Upper lobe of right lung (tissue), 1 donor: ENCODE data around the gene SLC34A1. TPM values are rescaled to one million over a fixed set of nuclear protein-coding genes. Genes with fewer than 3 reads are reported as not detected.

Experiments used
- ATAC-seq: fragments of 200-7000 bp; cut with Tn5 transposase; one replicate; pipeline ENCODE4 v1.9.1; 2020; ENCODE audit warnings: mild to moderate bottlenecking, moderate library complexity
- DNase-seq: peaks from one replicate; pipeline ENCODE4 v3.0.0-alpha.2; 2020
- H3K27ac ChIP-seq: fragments of 200-600 bp; one replicate; pipeline ENCODE4 v1.8.0; 2022
- H3K27me3 ChIP-seq: fragments of 200-600 bp; one replicate; pipeline ENCODE4 v1.8.0; 2022; ENCODE audit warnings: mild to moderate bottlenecking
- H3K36me3 ChIP-seq: fragments of 200-600 bp; one replicate; pipeline ENCODE4 v1.8.0; 2022
- H3K4me1 ChIP-seq: fragments of 200-600 bp; one replicate; pipeline ENCODE4 v1.8.0; 2022
- H3K4me3 ChIP-seq: fragments of 200-600 bp; one replicate; pipeline ENCODE4 v1.8.0; 2022; ENCODE audit warnings: mild to moderate bottlenecking
- H3K9me3 ChIP-seq: fragments of 200-600 bp; one replicate; pipeline ENCODE4 v1.8.0; 2022
- intact Hi-C: fragments of 100-400 bp; cut with DNase I; formaldehyde crosslinking; loops from one replicate; pipeline ENCODE4 v1.11.0; 2022
- total RNA-seq: library from RNA; stranded (reverse); fragmentation: NEBNext Ultra II Directional; extraction: Animal tissue kit (Norgen Biotek cat#: 25700); gene quantifications from one replicate; pipeline ENCODE4 v1.2.1, GENCODE V29; 2021
- TF ChIP-seq, protein P1 (sequence below): fragments of 200-600 bp; IDR thresholded peaks from one replicate; pipeline ENCODE4 v1.8.0; 2022; ENCODE audit warnings: antibody characterized with exemption
- donor health status: DM: no; HTN: yes; CAD: no; lungs with severe emphysema.

SLC34A1 gene
- total RNA-seq, 1 donor from 2014 or later = not detected

DNA sequence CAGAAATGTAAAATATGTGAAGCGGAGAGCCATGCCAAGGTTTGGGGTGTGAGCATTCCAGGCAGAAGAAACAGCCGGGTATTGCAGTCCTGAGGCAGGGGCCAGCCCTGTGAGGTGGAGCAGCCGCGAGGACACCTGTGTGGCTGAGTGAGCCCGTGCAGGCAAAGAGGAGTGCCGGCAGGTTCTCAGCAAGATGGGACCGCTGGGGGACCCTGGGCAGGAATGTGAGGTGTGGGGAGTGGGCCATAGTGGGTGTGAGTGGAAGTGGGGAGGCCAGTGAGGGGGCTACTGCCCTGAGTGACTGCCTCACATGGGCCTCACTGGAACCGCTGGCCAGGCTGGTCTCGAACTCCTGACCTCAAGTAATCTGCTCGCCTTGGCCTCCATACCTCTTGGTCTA lies 54.2 kb downstream of the SLC34A1 start:
- Histone ChIP-seq H3K36me3 (peaks cover 68% of the 10 kb centered on the region), H3K4me1 (no peaks in the 10 kb centered on the region), H3K9me3 (no peaks in the 10 kb centered on the region), H3K27me3 (no peaks in the 10 kb centered on the region), H3K4me3 (no peak overlapping the region), H3K27ac (no peak overlapping the region)
- intact Hi-C loops = no loop called here
- TF ChIP-seq, protein P1, sequence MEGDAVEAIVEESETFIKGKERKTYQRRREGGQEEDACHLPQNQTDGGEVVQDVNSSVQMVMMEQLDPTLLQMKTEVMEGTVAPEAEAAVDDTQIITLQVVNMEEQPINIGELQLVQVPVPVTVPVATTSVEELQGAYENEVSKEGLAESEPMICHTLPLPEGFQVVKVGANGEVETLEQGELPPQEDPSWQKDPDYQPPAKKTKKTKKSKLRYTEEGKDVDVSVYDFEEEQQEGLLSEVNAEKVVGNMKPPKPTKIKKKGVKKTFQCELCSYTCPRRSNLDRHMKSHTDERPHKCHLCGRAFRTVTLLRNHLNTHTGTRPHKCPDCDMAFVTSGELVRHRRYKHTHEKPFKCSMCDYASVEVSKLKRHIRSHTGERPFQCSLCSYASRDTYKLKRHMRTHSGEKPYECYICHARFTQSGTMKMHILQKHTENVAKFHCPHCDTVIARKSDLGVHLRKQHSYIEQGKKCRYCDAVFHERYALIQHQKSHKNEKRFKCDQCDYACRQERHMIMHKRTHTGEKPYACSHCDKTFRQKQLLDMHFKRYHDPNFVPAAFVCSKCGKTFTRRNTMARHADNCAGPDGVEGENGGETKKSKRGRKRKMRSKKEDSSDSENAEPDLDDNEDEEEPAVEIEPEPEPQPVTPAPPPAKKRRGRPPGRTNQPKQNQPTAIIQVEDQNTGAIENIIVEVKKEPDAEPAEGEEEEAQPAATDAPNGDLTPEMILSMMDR = no peak
- no peak for ATAC-seq
- DNase-seq = no peak

DNA sequence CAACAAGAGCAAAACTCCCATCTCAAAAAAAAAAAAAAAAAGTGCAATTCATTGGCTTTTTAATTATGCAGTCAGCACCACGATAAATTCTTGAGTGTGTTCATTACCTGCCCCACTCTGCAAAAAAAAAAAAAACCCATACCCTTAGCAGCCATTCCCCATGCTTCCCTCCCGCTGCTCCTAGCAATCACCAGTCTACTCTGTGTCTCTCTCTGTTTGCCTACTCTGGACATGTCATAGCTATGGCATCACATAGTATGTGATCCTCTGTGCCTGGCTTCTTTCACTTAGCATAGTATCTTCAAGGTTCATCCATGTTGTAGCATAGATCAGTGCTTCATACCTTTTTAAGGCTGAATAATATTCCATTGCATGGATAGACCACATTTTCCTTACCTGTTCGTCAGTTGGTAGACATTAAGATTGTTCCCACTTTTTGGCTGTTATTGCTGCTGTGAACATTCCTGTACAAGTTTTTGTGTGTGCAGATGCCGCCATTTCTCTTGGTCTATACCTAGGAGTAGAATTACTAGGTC lies 55.4 kb downstream of the SLC34A1 start:
- TF ChIP-seq, protein P1 = no peak
- no peak for ATAC-seq
- Histone ChIP-seq H3K4me3 (no peak overlapping the region), H3K36me3 (peaks cover 57% of the 10 kb centered on the region), H3K4me1 (no peaks in the 10 kb centered on the region), H3K9me3 (no peaks in the 10 kb centered on the region), H3K27me3 (no peaks in the 10 kb centered on the region), H3K27ac (no peak overlapping the region)
- DNase-seq = no peak
- intact Hi-C loops = no loop called here

DNA sequence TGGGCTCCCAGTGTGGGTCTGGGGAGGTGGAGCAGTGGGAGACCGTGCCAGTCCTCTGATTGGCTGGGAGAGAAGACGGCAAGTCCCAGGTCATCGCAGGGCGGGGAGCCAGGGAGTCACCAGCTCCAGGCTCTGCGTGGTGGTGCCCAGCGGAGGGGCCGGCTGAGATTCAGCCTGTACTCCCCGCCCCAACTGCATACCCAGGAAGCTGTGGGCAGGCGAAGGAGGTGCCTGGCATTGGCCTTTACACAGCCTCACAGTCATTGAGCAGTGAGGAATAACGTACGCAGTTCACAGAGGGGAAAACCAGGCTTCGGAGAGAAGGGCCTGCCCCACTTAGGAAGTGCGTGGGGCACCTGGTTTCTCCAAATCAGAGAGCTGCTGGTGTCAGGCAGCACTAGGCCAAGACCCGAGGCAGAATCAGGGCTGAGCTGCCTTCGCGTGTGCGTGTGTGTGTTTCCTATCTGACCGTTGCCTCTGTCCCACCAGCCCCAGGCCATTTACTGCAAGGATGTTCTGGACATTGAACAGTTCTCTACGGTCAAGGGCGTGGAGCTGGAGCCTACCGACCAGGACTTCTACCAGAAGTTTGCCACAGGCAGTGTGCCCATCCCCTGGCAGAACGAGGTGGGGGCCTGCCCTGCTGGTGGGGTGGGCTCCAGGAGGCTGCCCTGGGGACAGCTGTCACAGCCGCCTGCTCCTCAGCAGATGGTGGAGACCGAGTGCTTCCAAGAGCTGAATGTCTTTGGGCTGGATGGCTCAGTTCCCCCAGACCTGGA lies 56.2 kb downstream of the SLC34A1 start:
- Histone ChIP-seq H3K4me3 (no peak overlapping the region), H3K4me1 (no peaks in the 10 kb centered on the region), H3K9me3 (no peaks in the 10 kb centered on the region), H3K27me3 (no peaks in the 10 kb centered on the region), H3K36me3 (peaks cover 48% of the 10 kb centered on the region), H3K27ac (no peak overlapping the region)
- TF ChIP-seq, protein P1 = no peak
- intact Hi-C loops = no loop called here
- DNase-seq (peak; percentile 61), ATAC-seq (no peak)

DNA sequence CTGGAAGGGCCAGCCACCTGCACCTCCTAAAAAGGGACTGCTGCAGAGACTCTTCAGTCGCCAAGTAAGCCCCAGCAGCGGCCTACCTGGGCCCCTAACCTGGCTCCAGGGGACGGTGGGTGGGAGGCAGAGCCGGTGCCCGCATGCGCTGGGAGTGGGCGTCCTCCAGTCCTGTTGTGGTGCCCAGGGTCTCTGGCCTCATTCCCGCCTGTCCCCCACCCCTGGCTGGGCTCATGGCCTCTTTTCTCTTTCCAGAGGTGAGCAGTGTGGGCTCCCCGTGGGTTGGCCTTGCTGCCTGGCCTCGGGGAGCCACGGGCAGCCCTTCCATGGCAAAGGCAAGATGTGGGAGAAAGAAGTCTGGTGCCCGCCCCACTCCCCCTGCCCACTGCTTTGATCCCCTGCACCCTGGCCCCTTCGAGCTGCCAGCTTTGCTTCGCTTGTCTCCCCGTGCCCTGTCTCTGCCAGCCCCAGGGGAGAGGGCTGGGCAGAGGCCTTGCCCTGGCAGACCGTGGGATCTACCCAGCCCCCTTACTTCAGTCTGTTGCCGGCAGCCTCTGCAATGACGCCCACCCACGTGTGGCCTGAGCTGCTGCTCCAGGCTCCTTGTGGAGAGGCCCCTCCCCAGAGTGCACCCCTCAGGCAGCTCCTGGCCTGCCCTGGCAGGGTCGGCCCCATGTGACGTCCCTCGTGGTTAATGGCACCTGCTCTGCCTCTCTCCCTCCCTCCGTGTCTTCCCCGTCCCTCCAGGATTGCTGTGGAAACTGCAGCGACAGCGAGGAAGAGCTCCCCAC lies 57.0 kb downstream of the SLC34A1 start:
- ATAC-seq (no peak), DNase-seq (no peak)
- Histone ChIP-seq H3K27me3 (no peaks in the 10 kb centered on the region), H3K4me1 (peaks cover 7% of the 10 kb centered on the region), H3K4me3 (no peak overlapping the region), H3K36me3 (peaks cover 41% of the 10 kb centered on the region), H3K27ac (no peak overlapping the region), H3K9me3 (no peaks in the 10 kb centered on the region)
- intact Hi-C loops = no loop called here
- TF ChIP-seq, protein P1 = no peak

DNA sequence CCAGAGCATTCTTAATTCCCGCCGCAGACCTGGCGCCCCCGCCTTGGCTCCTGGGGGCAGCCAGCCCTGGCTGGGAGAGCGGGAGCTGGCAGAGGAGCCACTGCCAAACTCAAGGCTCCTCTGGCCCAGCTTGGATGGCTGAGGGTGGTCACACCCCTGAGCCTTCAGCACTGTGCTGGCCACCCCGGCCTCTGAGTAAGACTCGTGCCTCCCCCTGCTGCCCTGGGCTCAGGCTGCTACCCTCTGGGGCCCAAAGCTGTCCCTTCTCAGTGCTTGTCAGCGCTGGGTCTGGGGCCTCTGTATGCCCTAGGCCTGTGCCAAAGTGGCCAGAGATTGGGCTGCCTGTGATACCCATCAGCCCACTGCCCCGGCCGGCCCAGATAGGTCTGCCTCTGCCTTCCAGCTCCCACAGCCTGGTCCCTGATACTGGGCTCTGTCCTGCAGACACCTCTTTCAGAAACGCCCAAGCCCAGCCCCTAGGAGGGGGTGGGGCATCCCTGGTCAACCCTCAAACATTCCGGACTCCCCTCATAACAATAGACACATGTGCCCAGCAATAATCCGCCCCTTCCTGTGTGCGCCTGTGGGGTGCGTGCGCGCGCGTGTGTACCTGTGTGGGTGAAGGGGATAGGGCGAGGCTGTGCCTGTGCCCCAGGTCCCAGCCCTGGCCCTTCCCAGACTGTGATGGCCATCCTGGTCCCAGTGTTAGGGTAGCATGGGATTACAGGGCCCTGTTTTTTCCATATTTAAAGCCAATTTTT lies 58.0 kb downstream of the SLC34A1 start:
- DNase-seq (peak; percentile 57), ATAC-seq (no peak)
- intact Hi-C loops = no loop called here
- Histone ChIP-seq H3K9me3 (no peaks in the 10 kb centered on the region), H3K27ac (no peak overlapping the region), H3K4me3 (no peak overlapping the region), H3K27me3 (no peaks in the 10 kb centered on the region), H3K36me3 (peaks cover 34% of the 10 kb centered on the region), H3K4me1 (peaks cover 13% of the 10 kb centered on the region)
- TF ChIP-seq, protein P1 = no peak
